DMS53 treated with DMSO at 0.1 percent for 48 hours (cell line): ENCODE data around the gene INSR.
A peak's percentile ranks its signal among the peaks of the same experiment; 100 is the strongest.

Experiments
- DNase-seq: peaks from one replicate; lab custom pipeline; 2025; ENCODE audit not compliant: unreplicated experiment; lab: John Stamatoyannopoulos, UW

INSR gene

DNA sequence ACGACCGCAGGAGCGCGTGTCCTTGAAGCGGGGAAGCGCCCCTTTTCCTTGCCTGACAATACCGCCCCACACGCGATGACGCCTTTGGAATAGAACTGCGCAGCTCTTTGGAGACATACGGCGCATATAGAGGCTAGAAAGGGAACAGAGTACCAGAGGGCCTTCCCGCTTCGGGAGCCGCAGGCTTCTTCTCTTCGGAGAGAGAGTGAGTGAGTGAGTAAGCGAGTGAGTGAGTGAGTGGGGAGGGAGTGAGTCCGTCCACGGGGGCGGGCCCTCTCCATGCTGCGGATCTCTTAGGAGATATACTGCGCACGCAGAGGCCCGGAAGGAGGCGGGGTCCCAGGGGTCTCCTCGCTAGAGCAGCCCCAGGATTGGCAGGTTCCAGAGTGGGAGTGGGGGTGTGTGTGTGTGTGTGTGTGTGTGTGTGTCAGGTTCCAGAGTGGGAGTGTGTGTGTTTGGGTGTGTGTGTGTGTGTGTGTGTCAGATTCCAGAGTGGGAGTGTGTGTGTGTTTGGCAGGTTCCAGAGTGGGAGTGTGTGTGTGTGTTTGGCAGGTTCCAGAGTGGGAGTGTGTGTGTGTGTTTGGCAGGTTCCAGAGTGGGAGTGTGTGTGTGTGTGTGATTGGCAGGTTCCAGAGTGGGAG, 97.0 kb downstream of the INSR start:
- peak; percentile 82 for DNase-seq

DNA sequence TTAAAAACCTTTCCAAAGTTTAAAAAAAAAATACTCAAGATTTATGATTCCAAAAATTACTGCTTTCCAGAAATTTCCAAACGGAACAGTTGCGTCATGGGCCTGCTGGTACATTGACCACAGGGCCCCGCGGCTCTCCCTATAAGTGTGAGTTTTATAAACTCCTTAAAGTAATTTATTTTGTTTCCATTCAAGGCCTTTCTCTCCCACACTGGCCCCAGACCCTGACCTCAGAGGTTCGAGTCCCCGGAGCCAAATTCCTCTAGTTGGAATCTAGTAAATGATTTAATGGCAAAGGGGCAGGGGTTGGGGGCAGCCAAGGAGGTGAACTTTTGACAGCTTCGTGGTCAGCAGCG, 97.5 kb downstream of the INSR start:
- DNase-seq = no peak

DNA sequence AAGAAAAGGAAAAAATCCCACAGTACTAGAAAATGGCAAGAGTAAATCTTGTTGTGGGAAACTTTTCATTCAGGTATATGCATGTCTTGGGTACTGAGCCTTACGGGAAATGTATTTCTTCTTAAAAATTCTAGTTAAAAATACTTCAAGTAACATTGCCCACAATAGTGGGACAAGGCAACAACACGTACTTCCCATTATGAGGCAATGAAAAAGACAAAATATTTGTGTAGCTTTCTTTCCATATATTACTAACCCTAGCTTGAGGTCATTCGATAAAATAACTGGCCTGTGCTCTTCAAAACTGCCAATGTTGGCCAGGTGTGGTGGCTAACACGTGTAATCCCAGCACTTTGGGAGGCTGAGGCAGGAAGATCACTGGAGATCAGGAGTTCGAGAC, 99.2 kb downstream of the INSR start:
- no peak for DNase-seq

DNA sequence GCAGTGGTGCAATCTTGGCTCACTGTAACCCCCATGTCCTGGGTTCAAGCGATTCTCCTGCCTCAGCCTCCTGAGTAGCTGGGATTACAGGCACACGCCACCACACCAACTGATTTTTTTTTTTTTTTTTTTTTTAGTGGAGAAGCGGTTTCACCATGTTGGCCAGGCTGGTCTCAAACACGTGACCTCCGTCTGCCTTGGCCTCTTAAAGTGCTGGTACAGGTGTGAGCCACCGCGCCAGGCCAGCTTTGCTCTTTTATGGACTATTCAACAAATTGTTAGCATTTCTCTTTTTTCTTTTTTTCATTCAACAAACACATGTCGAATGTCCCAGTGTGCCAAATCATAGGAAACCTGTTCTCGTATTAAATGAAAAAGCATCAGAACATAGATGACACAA, 99.6 kb downstream of the INSR start:
- DNase-seq = no peak

DNA sequence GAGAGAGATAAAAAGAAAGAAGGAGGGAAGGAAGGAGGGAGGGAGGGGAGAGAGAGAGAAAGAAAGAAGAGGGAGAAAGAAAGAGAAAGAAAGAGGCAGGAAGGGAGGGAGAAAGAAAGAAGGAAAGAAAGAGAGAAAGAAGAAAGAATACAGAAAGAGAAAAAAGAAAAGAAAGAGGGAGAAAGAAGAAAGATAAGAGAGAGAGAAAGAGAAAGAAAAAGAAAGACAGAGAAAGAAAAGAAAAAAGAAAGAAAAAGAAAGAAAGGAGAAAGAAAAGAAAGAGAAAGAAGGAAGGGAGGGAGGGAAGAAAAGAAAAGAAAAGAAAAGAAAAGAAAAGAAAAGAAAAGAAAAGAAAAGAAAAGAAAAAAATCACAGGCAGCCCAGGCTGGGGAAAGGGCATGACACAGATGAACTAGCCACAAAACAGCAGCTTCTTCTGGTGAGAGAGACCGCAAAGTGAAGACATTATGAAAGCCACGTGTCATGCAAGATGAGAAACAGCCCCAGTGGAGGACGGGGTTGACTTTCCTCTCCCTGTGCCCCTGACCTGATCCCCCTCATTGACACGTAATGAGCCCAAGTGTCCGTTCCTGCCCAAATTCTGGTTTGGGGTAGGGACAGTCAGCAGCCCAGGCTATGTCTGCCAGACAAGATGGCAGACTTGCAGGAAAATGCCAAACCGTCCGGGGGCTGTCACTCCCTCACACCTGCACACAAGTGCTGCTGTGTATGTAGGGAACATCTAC, 102.1 kb downstream of the INSR start:
- no peak for DNase-seq

DNA sequence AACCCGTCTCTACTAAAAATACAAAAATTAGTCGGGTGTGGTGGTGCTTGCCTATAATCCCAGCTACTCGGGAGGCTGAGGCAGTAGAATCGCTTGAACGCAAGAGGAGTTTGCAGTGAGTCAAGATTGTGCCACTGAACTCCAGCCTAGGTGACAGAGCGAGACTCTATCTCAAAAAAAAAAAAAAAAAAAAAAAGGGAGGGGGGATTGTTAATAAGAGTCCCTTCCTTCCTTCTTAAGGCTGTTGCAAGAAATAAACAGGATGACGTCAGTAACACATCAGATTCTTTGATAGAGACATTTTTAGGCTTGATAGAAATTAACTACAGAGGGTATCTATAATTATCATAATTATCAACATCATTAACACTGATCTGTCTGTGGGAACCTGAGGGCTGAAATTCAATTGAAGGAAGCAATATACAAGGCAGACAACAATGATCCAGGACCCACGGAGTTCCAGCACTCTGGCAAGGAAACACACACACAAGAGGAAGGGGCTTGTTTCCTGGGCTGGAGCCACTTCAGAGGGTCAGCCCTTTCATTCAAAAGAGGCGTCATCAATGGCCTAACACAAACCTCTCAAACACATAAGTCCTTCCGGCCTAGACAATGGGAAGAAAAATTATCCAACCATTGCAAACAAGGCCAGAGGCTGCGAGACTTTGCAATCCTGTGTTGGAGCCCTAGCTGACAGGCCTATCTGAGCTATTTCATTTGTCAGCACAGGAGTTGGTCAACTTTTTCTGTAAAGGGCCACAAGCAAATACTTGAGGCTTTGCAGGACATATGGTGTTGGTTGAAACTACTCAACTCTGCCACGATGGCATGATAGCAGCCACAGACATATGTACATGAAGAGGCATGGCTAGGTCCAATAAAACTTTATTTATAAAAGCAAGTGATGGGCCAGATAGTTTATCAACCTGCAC, 105.2 kb downstream of the INSR start:
- DNase-seq = peak; percentile 76

DNA sequence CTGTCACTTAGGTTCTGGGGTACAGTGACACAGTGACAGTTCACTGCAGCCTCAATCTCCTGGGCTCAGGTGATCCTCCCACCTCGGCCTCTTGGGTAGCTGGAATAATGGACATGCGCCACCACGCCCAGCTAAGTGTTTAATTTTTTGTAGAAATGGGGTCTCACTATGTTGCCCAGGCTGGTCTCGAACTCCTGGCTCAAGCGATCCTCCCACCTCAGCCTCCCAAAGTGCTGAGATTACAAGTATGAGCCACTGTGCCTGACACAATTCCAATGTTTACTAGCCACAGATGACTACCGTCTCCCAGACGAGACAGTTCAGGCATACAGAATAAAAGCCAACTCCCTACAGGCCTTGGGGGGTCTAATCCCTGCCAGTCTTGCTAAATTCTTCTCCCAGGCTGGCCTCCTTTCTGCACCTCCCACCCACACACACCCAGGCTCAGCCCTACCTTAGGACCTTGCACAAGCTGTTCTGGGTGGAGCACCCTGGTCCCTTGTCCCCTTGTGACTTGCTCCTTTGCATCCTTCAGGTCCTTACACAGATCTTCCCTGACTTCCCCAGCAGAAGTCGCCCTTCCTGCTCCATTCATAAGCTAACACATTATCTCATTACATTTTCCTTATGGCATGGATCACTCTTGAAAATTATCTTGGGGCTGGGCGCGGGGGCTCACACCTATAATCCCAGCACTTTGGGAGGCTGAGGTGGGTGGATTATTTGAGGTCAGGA, 106.4 kb downstream of the INSR start:
- no peak for DNase-seq

DNA sequence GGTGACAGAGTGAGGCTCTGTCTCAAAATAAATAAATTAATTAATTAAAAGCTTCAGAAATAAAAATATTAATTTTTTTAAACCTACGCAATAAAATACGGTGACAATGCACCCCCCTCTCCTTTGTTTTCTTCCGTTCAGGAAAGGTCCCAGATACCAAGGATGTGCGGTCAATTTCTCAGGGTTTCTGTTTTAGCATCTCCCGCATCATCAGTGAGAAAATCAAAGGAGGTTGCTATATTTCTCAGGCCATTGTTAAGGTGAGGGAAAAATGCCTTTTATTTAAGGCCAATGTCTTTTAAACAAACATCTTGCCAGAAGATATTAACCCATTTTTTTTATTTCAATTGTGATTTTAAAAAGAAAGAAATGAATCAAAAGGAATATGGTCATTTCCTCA, 111.7 kb downstream of the INSR start:
- no peak for DNase-seq

DNA sequence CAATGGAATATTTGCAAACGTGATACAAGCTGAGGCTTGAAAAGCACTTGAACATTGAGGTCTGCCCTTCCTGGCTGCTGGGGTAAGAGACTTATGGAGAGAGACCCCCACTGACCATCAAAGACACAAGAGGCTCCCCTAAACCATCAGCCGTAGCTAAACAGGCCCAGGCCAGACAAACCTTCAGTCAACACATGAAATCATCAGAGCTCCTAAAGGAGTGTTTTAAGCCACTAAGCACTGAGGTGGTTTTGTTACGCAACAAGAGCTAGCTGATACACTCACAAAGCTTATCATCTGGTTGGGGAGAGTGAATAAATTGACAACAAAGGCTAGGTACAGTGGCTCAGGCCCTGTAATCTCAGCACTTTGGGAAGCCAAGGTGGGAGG, 114.3 kb downstream of the INSR start:
- no peak for DNase-seq

DNA sequence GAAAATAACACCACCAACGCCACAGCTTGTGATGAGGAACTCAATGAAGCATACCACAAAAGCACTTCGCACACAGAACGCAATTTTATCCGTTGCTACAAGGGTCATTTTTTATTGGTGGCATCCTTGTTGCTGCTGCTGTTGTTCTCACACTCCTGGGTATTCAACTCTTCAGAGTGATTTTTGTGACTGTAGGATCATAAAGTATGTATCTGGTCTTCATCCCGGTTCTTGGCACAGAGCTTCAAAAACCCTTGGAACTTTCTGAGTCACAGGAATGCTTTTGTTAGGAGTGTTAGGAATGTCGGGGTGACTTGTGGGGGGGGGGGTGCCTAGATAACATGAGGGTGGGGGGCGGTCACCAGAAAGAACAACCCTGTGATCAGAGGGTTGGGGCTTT, 116.3 kb downstream of the INSR start:
- DNase-seq = no peak

DNA sequence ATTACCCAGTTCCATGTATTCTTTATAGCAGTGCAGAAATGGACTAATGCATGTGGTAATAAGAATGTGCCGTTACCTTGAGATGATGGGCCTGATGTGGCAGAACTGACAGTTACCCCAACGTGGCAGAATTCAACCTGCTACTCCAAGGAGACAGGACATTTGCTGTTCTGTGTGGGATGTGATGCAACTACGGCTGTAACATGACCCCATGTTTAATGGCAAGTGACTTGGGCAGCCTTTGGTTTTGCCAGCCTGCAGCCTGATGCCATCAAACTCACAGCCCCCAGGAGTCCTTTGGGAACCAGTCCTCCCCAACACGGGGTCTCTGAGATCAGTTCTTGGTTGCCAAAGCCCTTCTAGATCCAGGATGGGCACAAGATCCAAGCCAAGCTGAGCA, 117.4 kb downstream of the INSR start:
- DNase-seq = no peak

DNA sequence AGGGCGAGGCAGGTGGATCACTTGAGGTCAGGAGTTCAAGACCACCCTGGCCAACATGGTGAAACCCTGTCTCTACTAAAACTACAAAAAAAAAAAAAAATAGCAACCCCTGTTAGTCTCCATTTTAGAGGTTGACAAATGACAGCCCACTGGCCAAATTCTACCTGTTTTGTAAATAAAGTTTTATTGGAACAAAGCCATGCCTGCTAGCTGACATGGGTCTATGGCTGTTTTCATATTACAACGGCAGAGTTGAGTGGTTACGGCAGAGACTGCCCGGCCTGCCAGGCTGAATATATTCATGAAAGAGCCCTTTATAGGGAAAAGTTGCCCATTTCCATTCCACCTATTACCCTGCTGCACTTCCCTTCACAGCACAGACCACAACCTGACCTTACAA, 121.4 kb downstream of the INSR start:
- DNase-seq = no peak

DNA sequence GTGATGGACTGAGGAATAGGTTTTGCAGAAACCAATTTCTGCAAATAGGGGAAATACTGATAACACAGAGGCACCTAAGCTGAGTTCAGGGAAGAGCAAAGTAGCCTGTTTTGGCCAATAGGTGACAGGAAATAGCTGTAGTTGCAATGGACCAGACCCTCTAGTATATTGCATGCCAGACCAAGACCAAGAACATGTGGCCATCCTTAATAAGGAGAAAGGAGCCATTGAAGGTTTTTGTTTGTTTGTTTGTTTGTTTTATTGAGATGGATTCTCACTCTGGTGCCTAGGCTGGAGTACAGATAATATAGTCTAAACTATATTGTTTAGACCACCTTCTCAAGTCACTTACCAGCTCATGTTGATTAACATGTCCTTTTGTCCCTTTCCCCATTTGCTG, 123.2 kb downstream of the INSR start:
- no peak for DNase-seq

DNA sequence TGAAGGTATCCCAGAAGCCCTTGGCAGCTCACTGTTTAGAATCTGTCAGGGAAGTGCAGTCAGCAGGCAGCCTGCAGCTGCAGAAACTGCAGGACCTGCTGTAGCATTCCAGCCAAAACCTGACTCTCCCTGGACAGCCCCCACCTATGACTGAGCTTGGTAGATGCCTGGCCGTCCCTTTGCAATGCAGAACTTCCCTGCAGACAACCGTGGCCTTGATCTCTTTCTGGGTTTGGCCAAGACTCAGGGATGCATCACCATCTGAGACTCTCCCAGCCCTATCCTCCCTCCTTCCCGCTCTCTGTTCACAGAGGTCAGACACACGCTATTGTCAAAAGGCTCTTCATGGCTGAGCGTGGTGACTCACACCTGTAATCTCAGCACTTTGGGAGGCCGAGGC, 125.3 kb downstream of the INSR start:
- no peak for DNase-seq

DNA sequence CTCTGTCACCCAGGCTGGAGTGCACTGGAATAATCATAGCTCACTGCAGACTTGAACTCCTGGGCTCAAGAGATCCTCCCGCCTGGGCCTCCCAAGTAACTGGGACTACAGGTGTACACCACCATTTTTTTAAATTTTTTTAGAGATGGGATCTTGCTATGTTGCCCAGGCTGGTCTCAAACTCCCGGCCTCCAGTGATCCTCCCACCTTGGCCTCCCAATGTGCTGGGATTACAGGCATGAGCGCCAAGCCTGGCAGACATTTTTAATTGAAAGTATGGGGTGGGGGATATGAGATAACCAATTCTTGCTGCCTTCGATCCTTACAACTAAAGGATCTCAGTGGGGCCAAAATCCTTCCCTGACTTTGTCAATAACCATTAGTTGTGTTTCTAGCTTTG, 132.9 kb downstream of the INSR start:
- no peak for DNase-seq

DNA sequence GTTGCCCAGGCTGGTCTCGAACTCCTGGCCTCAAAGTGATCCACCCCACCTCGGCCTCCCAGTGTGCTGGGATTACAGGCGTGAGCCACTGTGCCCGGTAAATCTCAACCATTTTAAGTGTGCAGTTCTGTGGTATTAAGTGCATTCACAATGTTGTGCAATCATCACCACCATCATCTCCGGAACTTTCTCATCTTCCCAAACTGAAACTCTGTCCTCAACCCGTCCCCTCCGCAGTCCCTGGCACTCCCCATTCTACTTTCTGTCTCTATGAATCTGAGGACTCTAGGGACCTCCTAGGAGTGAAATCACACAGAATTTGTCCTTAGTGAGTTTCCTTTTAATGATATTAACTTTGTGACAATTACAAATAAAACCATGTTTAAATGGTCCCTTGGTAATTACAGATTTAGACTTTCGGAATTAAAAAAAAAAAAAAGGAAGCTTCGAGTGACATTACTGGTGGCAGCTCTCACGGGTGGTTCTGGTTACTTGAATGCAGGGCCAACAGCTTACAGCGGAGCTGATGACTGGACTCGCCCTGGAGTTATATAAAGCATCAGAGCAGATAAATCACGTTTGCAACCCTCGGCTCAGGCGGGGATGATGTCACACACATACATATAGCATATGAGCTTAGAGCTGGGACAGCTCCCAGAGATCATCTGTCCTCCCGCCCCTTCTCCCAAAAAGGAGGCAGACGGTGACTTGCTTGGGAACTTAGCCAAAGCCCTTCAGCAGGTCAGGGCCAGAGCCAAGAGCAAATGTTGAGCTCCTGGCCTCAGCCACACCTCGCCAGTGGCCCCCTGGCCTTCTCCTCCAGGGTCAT, 134.9 kb downstream of the INSR start:
- no peak for DNase-seq

DNA sequence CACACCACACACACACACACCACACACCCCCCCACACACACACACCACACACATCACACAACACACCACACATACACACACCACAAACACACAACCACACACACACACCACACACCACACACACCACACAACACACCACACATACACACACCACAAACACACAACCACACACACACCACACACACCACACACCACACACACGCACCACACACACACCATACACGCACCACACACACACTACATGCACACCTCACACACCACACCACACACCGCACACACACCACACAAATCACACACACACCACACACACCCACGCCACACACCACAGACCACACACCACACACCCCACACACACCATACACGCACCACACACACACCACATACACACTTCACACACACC, 141.2 kb downstream of the INSR start:
- no peak for DNase-seq

DNA sequence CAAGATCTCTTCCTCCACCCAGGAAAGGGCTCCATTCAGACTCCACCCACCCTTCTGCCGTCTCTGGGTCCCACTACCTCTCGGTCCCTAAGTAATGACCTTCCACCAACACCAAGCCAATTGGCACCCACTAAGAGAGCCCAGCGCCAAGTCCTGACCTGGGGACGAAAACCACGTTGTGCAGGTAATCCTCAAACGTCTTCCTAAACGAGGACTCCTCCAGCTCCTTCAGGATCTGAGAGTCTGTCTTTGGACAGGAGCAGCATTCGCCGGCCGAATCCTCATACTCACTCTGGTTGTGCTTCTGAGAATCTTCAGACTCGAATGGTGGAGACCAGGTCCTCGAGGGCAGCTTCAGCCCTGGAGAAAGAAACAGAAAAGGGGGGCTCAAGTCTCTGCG, 141.6 kb downstream of the INSR start:
- DNase-seq = no peak

DNA sequence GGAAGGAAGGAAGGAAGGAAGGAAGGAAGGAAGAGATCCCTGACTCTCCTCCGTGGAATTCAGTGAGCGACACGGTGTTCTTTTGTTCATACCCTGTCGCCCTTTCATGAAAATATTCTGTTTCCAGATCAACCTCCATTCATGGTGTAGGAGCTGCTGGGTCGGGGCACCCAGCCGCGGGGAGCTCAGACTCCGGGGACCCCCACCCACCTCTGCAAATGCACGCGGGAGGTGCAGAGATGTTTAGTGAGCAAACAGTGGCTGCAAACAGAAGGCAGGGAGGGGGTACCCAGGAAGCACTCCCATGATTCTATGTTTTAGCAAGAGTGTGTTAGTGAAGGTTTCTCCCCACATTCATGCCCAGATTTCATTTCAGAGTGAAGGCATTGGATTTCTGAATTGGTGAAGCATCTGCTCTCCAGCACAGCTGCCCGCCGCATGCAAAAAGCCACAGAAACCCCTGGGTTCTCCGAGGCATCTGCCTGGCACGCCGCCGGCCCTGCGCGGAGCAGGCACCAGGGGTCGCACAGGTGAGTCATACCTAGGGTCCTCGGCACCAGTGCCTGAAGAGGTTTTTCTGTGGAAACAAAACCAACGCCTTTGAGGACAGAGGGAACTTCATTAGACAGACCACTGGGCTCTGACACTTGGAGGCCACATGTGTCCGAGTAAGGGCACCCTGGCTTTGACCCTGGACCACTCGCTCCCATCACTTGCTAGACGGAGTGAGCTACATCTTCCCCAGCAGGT, 144.1 kb downstream of the INSR start:
- no peak for DNase-seq
